Aorta (tissue), 5 donors: ENCODE results near the gene DBNDD2. TPM values are rescaled to one million over a fixed set of nuclear protein-coding genes. Genes with fewer than 3 reads are reported as not detected.

ENCODE experiments used
- ATAC-seq: fragments of 200-7000 bp; cut with Tn5 transposase; one replicate; pipeline ENCODE4 v1.9.1; 2022; ENCODE audit warnings: moderate library complexity; ENCODE audit not compliant: low FRiP score
- DNase-seq, 2 donors: peaks; one replicate each; pipeline ENCODE4 v3.0.0-alpha.2; 2020
- H3K27ac ChIP-seq, 2 donors: one replicate each; pipeline ENCODE4 v1.5.1; 2013; ENCODE audit warnings: low read length in 2 of 2, mild to moderate bottlenecking in 2 of 2, moderate library complexity in 2 of 2, control low read depth in 1 of 2, inconsistent platforms in 1 of 2, low read depth in 1 of 2
- H3K27me3 ChIP-seq, 2 donors: one replicate each; pipeline ENCODE4 v1.6.1; 2013; ENCODE audit warnings: control low read depth in 1 of 2, low read length in 1 of 2, mild to moderate bottlenecking in 1 of 2, moderate library complexity in 1 of 2; ENCODE audit not compliant: insufficient read depth in 2 of 2, control insufficient read depth in 1 of 2
- H3K36me3 ChIP-seq, 2 donors: one replicate each; pipeline ENCODE4 v1.6.1; 2013; ENCODE audit warnings: control low read depth in 1 of 2, low read length in 1 of 2, mild to moderate bottlenecking in 1 of 2; ENCODE audit not compliant: insufficient read depth in 2 of 2, control insufficient read depth in 1 of 2
- H3K4me1 ChIP-seq, 2 donors: one replicate each; pipeline ENCODE4 v1.6.1; 2013; ENCODE audit warnings: low read length in 2 of 2, control low read depth in 1 of 2, mild to moderate bottlenecking in 1 of 2, moderate library complexity in 1 of 2; ENCODE audit not compliant: insufficient read depth in 2 of 2, control insufficient read depth in 1 of 2
- H3K4me3 ChIP-seq, 2 donors: one replicate each; pipeline ENCODE4 v1.5.1; 2013; ENCODE audit warnings: low read length in 2 of 2, control low read depth in 1 of 2, mild to moderate bottlenecking in 1 of 2
- H3K9me3 ChIP-seq: one replicate; pipeline ENCODE4 v1.6.1; 2013; ENCODE audit warnings: mild to moderate bottlenecking, low read length; ENCODE audit not compliant: control insufficient read depth
- WGBS, 2 donors: extraction: QIAGEN DNeasy Blood & Tissue Kit; methylation state at CpG; one replicate each; pipeline ENCODE4 v1.1.7; 2013; 5-methylcytosine and 5-hydroxymethylcytosine counted together
- intact Hi-C, 2 donors: fragments of 100-400 bp; cut with DNase I; formaldehyde crosslinking; loops; one replicate each; pipeline versions ENCODE4 v1.14.2 to v1.15.0; 2022
- polyA plus RNA-seq, 2 donors: library from polyadenylated mRNA; stranded (reverse); fragments of 200-250 nt; gene quantifications; one replicate each; pipeline ENCODE4 v1.2.3, GENCODE V29; 2013
- total RNA-seq, 2 donors: library from RNA; stranded (reverse); fragmentation: NEBNext Ultra II Directional; extraction: Animal tissue kit (Norgen Biotek cat#: 25700); gene quantifications; one replicate each; pipeline ENCODE4 v1.2.1, GENCODE V29; 2021
- donor health status: healthy with polysubstance abuse.
- donor health status: Bipolar disorder and iron deficiency.
- donor health status: DM: no; HTN: no; CAD: no.
- donor health status: DM: no; HTN: no; CAD: no.
- donor health status: DM: yes; HTN: yes; CAD: no.

The DBNDD2 gene
- total and polyA plus RNA-seq, 4 donors, result 104 to 231 (median 131) TPM

GRCh38 chr20:45407067-45407745 is 883 bp upstream of the DBNDD2 start:
- DNase-seq (peak; percentile 65 to 89), ATAC-seq (peak; percentile 71)
- peak overlapping the region; percentile 68 to 95 for H3K27ac ChIP-seq
- H3K9me3 ChIP-seq, result no peaks in the 10 kb centered on the region
- peaks cover 2 to 9% of the 10 kb centered on the region in 2 donors for H3K4me1 ChIP-seq
- intact Hi-C loops, result no loop called here
- peak overlapping the region; percentile 76 to 85 for H3K4me3 ChIP-seq
- WGBS, 2 donors, result 2% methylated on average over 29 to 30 of the region's 30 CpGs
- peaks cover 6 to 8% of the 10 kb centered on the region in 2 donors for H3K36me3 ChIP-seq
- no peaks in the 10 kb centered on the region for H3K27me3 ChIP-seq

DNA sequence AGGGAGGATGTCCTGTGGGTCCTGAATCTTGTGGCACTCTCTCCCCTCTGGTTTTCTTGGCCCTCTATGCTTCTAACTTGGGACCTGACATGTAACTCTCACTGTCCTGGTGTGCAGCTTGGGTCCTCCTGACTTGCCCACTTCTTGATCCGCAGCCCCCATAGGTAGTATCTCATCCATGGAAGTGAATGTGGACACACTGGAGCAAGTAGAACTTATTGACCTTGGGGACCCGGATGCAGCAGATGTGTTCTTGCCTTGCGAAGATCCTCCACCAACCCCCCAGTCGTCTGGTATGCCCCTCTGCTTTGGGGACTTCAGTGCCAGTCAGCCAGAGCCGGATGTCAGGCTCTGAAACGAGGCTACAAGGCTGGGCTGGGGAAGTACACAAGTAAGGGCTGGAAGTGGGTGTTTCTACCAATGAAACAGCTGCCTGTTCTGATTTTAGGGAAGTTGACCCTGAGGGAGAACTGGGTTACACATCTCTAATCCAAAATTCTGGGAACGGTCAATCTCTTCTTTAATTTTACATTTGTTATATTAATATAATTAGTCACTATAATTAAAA is 641 bp downstream of the DBNDD2 start:
- ATAC-seq (no peak), DNase-seq (peak in 1 of 2 donors; percentile 60)
- intact Hi-C loops, result no loop called here
- no peaks in the 10 kb centered on the region for H3K9me3 ChIP-seq
- H3K36me3 ChIP-seq, result peaks cover 8 to 9% of the 10 kb centered on the region in 2 donors
- peak overlapping the region; percentile 33 to 95 for H3K27ac ChIP-seq
- no peak overlapping the region for H3K4me3 ChIP-seq
- no peaks in the 10 kb centered on the region for H3K27me3 ChIP-seq
- peaks cover 2 to 9% of the 10 kb centered on the region in 2 donors for H3K4me1 ChIP-seq
- 68 to 70% methylated on average over 7 of the region's 7 CpGs for WGBS, 2 donors

DNA sequence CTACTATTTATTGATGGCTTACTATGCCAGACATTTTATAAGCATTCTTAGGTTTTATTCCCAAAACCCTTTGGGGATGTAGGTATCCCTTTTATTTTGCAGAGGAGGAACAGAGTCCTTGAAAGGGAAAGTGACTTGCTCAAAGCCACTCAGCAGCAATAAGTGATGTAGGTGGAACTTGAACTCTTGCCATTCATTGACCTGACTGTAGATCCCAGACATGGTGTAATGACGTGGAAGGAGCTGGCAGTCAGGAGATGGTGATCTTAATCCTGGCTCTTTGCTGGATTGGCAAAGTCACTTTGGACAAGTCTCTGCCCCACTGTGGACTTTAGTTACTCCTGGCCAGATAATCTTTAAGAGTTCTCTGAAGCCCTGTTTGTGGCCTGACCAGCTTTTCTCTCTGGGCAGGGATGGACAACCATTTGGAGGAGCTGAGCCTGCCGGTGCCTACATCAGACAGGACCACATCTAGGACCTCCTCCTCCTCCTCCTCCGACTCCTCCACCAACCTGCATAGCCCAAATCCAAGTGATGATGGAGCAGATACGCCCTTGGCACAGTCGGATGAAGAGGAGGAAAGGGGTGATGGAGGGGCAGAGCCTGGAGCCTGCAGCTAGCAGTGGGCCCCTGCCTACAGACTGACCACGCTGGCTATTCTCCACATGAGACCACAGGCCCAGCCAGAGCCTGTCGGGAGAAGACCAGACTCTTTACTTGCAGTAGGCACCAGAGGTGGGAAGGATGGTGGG is 1.6 kb downstream of the DBNDD2 start:
- no peak overlapping the region for H3K4me3 ChIP-seq
- H3K9me3 ChIP-seq, result no peaks in the 10 kb centered on the region
- H3K36me3 ChIP-seq, result peaks cover 8 to 9% of the 10 kb centered on the region in 2 donors
- no peak overlapping the region for H3K27ac ChIP-seq
- DNase-seq, result no peak
- no peaks in the 10 kb centered on the region for H3K27me3 ChIP-seq
- 70 to 71% methylated on average over 7 of the region's 7 CpGs for WGBS, 2 donors
- intact Hi-C loops, result no loop called here
- H3K4me1 ChIP-seq, result peaks cover 2 to 9% of the 10 kb centered on the region in 2 donors
- no peak for ATAC-seq

DNA sequence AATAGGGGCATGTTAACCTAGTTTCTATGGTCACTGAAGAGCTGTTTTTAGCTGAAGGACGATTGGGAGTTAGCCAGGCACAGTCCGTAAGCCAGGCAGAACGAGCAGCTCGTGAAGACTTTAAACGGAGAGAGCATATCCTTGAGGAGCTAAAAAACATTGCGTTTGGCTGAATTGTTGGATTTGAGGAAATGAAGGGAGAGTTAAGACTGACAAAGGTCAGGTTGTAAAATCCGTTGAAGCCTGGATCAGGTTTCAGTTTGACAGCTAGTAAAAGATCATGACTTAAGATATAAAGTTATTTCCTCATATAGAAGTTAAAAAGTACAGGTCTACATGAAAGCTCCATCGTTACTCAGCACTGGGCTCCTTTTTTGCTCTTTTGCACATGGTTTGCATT is 2.8 kb downstream of the DBNDD2 start:
- intact Hi-C loops, result no loop called here
- peaks cover 8 to 9% of the 10 kb centered on the region in 2 donors for H3K36me3 ChIP-seq
- H3K4me1 ChIP-seq, result peaks cover 2 to 9% of the 10 kb centered on the region in 2 donors
- ATAC-seq (no peak), DNase-seq (no peak)
- no peaks in the 10 kb centered on the region for H3K27me3 ChIP-seq
- H3K9me3 ChIP-seq, result no peaks in the 10 kb centered on the region
- no peak overlapping the region for H3K27ac ChIP-seq
- WGBS, 2 donors, result 34 to 41% methylated on average over 8 of the region's 8 CpGs
- no peak overlapping the region for H3K4me3 ChIP-seq

- DNase-seq (no peak), ATAC-seq (no peak)
- H3K9me3 ChIP-seq, result no peaks in the 10 kb centered on the region
- H3K4me1 ChIP-seq, result peaks cover 2 to 9% of the 10 kb centered on the region in 2 donors
- intact Hi-C loops, result no loop called here
- H3K4me3 ChIP-seq, result no peak overlapping the region
- peaks cover 8 to 9% of the 10 kb centered on the region in 2 donors for H3K36me3 ChIP-seq
- H3K27me3 ChIP-seq, result no peaks in the 10 kb centered on the region
- H3K27ac ChIP-seq, result no peak overlapping the region
- 60 to 64% methylated on average over 5 of the region's 5 CpGs for WGBS, 2 donors
These were observed 4.6 kb downstream of the DBNDD2 start for GRCh38 chr20:45412653-45413052.

DNA sequence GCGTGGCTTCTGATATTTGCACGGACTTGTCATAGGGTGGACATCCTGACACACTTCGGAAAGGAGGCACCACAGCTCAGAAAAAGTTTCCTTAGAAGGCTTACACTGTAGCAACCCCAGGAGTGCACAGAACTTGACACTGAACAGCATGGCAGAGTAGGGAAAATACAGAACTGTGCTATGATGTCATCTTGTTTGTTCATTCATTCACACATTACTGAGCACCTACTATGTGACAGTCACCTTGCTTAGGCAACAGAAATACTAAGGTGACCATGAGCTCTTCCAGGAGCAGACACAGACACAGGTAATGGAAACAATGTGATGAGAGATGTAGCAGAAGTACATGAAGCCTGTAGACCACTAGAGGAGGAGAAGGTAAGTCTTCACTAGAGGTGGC is 5.4 kb downstream of the DBNDD2 start:
- Histone ChIP-seq H3K9me3 (no peaks in the 10 kb centered on the region), H3K36me3 (peaks cover 7 to 9% of the 10 kb centered on the region in 2 donors), H3K4me1 (peaks cover 2% of the 10 kb centered on the region in 2 donors), H3K27me3 (no peaks in the 10 kb centered on the region), H3K27ac (no peak overlapping the region), H3K4me3 (no peak overlapping the region)
- ATAC-seq (no peak), DNase-seq (no peak)
- 65 to 71% methylated on average over 3 of the region's 3 CpGs for WGBS, 2 donors
- intact Hi-C loops, result no loop called here

DNA sequence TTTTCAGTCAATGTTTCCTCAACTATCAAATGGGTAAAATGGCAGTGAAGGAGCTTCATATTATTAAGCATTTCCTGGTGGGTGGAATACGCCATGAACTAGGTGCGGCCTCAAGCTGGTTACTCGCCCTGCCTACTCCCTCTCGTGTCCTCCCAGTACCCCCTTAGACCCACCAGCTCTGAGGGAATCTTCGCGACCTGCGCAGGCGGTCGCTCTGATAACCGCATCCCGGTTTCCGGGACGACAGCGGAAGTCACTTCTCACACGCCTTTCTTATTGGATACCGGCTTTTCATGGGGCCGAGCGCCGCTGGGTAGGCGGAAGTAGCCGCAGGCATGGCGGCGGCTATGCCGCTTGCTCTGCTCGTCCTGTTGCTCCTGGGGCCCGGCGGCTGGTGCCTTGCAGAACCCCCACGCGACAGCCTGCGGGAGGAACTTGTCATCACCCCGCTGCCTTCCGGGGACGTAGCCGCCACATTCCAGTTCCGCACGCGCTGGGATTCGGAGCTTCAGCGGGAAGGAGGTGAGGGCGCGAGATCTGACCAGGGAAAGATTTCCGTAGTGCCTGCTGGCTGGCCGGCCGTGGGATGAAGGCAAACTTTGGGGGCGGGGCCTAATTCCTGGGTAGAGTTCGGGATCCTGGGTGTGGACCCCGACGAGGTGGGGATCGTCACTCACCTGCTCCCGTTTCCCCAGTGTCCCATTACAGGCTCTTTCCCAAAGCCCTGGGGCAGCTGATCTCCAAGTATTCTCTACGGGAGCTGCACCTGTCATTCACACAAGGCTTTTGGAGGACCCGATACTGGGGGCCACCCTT is 7.9 kb downstream of the DBNDD2 start, which contains the start of gene PIGT:
Gene PIGT (plus strand): TSS at position 320 of the 816 bp plus-strand sequence. CDS start 16 bp downstream, at position 336.
- H3K27me3 ChIP-seq, result no peaks in the 10 kb centered on the region
- 0 to 1% methylated on average over 50 to 52 of the region's 52 CpGs for WGBS, 2 donors
- H3K27ac ChIP-seq, result peak within 1 kb of the TSS; percentile 44 to 71
- H3K4me1 ChIP-seq, result no peaks in the 10 kb centered on the region
- H3K36me3 ChIP-seq, result peaks cover under 1 to 3% of the 10 kb centered on the region in 2 donors
- peak; percentile 93 for ATAC-seq
- peak within 1 kb of the TSS; percentile 57 to 82 for H3K4me3 ChIP-seq
- no peaks in the 10 kb centered on the region for H3K9me3 ChIP-seq
- DNase-seq, result peak; percentile 92 to 93
- intact Hi-C loops, result loop anchor here in 1 of 2 donors (5.0 kb wide), 2 partner anchors 44 to 79 kb away; no protein-coding TSS in a partner anchor

GRCh38 chr20:45416917-45417316 is 8.8 kb downstream of the DBNDD2 start:
- Histone ChIP-seq H3K36me3 (peaks cover 3 to 5% of the 10 kb centered on the region in 2 donors), H3K9me3 (no peaks in the 10 kb centered on the region), H3K27ac (no peak overlapping the region), H3K27me3 (no peaks in the 10 kb centered on the region), H3K4me3 (no peak overlapping the region), H3K4me1 (no peaks in the 10 kb centered on the region)
- intact Hi-C loops, result loop anchor here in 1 of 2 donors (5.0 kb wide), 2 partner anchors 45 to 80 kb away; no protein-coding TSS in a partner anchor
- DNase-seq (no peak), ATAC-seq (no peak)
- 77 to 78% methylated on average over 2 of the region's 2 CpGs for WGBS, 2 donors
